GM12865 (cell line): ENCODE data around the gene VMAC.
"Not testable (repeated sequence)": the region's sequence is repeated elsewhere in the genome, so short reads cannot be mapped to it uniquely, and the experiment has no call there.

Experiments
- DNase-seq: peaks from one replicate; pipeline ENCODE4 v3.0.0; 2010; ENCODE audit warnings: low read depth
- H3K4me3 ChIP-seq: 2 replicates; pipeline ENCODE4 v1.5.1; 2011; ENCODE audit warnings: mild to moderate bottlenecking, low read depth, low read length, control low read depth
- TF ChIP-seq, protein P1 (sequence below): IDR thresholded peaks from 2 replicates; pipeline ENCODE4 v1.5.1; 2011; ENCODE audit warnings: low read length, control low read depth, low read depth, inconsistent platforms; ENCODE audit not compliant: insufficient read depth; ENCODE audit errors: missing control alignments

Gene VMAC

DNA sequence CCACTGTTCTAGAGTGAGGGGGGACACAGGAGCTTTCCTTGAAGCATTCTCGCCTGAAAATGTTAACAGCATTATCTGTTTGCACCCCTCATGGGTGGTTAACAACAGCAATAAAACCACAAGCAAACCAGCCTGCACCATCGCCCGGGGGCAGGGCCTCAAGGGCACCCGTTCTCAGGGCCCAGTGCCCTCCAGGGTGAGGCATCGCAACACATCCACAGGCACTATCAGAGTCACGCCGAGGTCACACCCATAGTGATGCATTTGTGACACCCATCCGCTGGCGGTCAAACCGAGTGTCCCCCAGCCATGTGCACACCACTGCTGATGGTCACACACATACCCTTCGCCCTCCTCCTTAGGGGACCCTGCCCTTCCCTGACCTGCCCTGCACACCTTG lies 38.9 kb upstream of the VMAC start:
- TF ChIP-seq, protein P1, sequence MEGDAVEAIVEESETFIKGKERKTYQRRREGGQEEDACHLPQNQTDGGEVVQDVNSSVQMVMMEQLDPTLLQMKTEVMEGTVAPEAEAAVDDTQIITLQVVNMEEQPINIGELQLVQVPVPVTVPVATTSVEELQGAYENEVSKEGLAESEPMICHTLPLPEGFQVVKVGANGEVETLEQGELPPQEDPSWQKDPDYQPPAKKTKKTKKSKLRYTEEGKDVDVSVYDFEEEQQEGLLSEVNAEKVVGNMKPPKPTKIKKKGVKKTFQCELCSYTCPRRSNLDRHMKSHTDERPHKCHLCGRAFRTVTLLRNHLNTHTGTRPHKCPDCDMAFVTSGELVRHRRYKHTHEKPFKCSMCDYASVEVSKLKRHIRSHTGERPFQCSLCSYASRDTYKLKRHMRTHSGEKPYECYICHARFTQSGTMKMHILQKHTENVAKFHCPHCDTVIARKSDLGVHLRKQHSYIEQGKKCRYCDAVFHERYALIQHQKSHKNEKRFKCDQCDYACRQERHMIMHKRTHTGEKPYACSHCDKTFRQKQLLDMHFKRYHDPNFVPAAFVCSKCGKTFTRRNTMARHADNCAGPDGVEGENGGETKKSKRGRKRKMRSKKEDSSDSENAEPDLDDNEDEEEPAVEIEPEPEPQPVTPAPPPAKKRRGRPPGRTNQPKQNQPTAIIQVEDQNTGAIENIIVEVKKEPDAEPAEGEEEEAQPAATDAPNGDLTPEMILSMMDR, result no peak
- no peak for DNase-seq
- H3K4me3 ChIP-seq, result no peak overlapping the region

GRCh38 chr19:5867201-5868136 lies 37.2 kb upstream of the VMAC start:
- no peak for DNase-seq
- TF ChIP-seq, protein P1, result no peak
- no peak overlapping the region for H3K4me3 ChIP-seq

DNA sequence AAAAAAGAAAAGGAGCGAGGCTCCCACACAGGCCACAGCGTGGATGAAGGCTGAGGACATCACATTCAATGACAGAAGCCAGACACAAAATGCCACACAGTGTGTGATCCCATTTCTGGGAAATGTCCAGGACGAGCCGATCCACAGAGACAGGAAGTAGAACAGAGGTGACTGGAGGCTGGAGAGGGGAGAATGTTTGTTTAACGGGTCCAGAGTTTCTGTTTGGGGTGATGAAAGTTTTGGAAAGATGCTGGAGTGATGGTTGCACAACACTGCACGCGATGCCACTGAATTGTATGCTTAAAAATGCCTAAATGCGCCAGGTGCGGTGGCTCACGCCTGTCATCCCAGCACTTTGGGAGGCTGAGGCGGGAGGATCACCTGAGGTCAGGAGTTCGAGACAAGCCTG lies 33.7 kb upstream of the VMAC start:
- TF ChIP-seq, protein P1, result no peak
- no peak for DNase-seq
- H3K4me3 ChIP-seq, result no peak overlapping the region

GRCh38 chr19:5873617-5874199 lies 31.0 kb upstream of the VMAC start:
- no peak for DNase-seq
- TF ChIP-seq, protein P1, result no peak
- no peak overlapping the region for H3K4me3 ChIP-seq

- not testable (repeated sequence) for H3K4me3 ChIP-seq, DNase-seq
Measured at GRCh38 chr19:5874496-5874895, 30.2 kb upstream of the VMAC start.

- DNase-seq, result no peak
- H3K4me3 ChIP-seq, result no peak overlapping the region
- TF ChIP-seq, protein P1, result no peak
Measured at GRCh38 chr19:5877427-5877826, 27.2 kb upstream of the VMAC start.

- DNase-seq, result no peak
- TF ChIP-seq, protein P1, result no peak
- no peak overlapping the region for H3K4me3 ChIP-seq
Measured at GRCh38 chr19:5877882-5878281, 26.8 kb upstream of the VMAC start.
